Caco-2 (cell line): ENCODE measurements around the gene ARL8B. TPM values are rescaled to one million over a fixed set of nuclear protein-coding genes. Genes with fewer than 3 reads are reported as not detected.

ENCODE experiments used
- Bru-seq: library from RNA; stranded (reverse); fragments of 400-500 nt; gene quantifications from one replicate; lab custom pipeline; 2021; lab: Mats Ljungman, UMichigan
- BruChase-seq, 2 experiments: library from RNA; stranded (reverse); fragments of 400-500 nt; gene quantifications; one replicate each; lab custom pipeline; 2021; lab: Mats Ljungman, UMichigan
- BruUV-seq: library from RNA; stranded (reverse); fragments of 400-500 nt; replicated peaks from 2 replicates; lab custom pipeline; 2021; lab: Mats Ljungman, UMichigan
- CTCF ChIA-PET: fragments of 300-600 bp; sonication (Branson Sonifier 250); formaldehyde crosslinking; loops from one replicate; lab custom pipeline; 2022; ENCODE audit warnings: antibody characterized with exemption; lab: Charles Lee
- POLR2A ChIA-PET: fragments of 300-600 bp; sonication (Branson Sonifier 250); formaldehyde crosslinking; loops from one replicate; lab custom pipeline; 2022; ENCODE audit warnings: antibody characterized with exemption; lab: Charles Lee
- DNase-seq, 2 experiments: peaks; one replicate each; pipeline versions ENCODE4 v3.0.0 to v3.0.0-alpha.2; 2020 to 2022
- H3K27me3 ChIP-seq: replicated peaks from 2 replicates; pipeline ENCODE4 v1.6.0; 2011; ENCODE audit warnings: low read length; ENCODE audit not compliant: control insufficient read depth, insufficient read depth
- H3K36me3 ChIP-seq: 2 replicates; pipeline ENCODE4 v1.5.1; 2011; ENCODE audit warnings: low read length; ENCODE audit not compliant: control insufficient read depth, insufficient read depth
- H3K4me1 ChIP-seq: fragments of 250-450 bp; sonication (Bioruptor Pico); 2 replicates; pipeline ENCODE4 v1.5.1; 2020; ENCODE audit warnings: mild to moderate bottlenecking
- H3K4me3 ChIP-seq: 2 replicates; pipeline ENCODE4 v1.5.1; 2011; ENCODE audit warnings: low read depth, mild to moderate bottlenecking, control low read depth, low read length
- H3K9me3 ChIP-seq: fragments of 250-450 bp; sonication (Bioruptor Pico); 2 replicates; pipeline ENCODE4 v1.5.1; 2020; ENCODE audit warnings: mild to moderate bottlenecking, moderate library complexity
- H3K27ac Mint-ChIP-seq: one replicate; pipeline ENCODE4 v1.8.0; 2022; ENCODE audit warnings: mixed read lengths; ENCODE audit not compliant: unreplicated experiment
- H3K27me3 Mint-ChIP-seq: one replicate; pipeline ENCODE4 v1.8.0; 2022; ENCODE audit warnings: mixed read lengths; ENCODE audit not compliant: insufficient read depth, unreplicated experiment
- H3K36me3 Mint-ChIP-seq: one replicate; pipeline ENCODE4 v1.8.0; 2022; ENCODE audit warnings: mild to moderate bottlenecking, mixed read lengths; ENCODE audit not compliant: insufficient read depth, unreplicated experiment
- H3K4me1 Mint-ChIP-seq: one replicate; pipeline ENCODE4 v1.8.0; 2022; ENCODE audit warnings: low read depth, mixed read lengths; ENCODE audit not compliant: unreplicated experiment
- H3K4me3 Mint-ChIP-seq: one replicate; pipeline ENCODE4 v1.8.0; 2022; ENCODE audit warnings: mild to moderate bottlenecking, moderate library complexity, mixed read lengths; ENCODE audit not compliant: unreplicated experiment
- H3K9me3 Mint-ChIP-seq: one replicate; pipeline ENCODE4 v1.8.0; 2022; ENCODE audit warnings: mixed read lengths; ENCODE audit not compliant: unreplicated experiment
- intact Hi-C: fragments of 100-400 bp; cut with micrococcal nuclease; formaldehyde crosslinking; loops from one replicate; pipeline ENCODE4 v1.10.0; 2022; ENCODE audit not compliant: unreplicated experiment
- long read RNA-seq: library from polyadenylated mRNA; stranded (forward); transcript quantifications from one replicate; pipeline ENCODE4 v2.0.0, GENCODE V29; 2022
- total RNA-seq: library from RNA; stranded (reverse); gene quantifications from 2 replicates; pipeline ENCODE4 v1.2.3, GENCODE V29; 2022
- TF ChIP-seq, protein P1 (sequence below), 2 experiments: fragments of 200-600 bp in 1 of 2; IDR thresholded peaks; 1 replicate in 1 of 2; 2 replicates in 1 of 2; pipeline versions ENCODE4 v1.5.1 to v1.8.0; 2011 to 2022; ENCODE audit warnings: antibody characterized with exemption in 1 of 2, control low read depth in 1 of 2, inconsistent platforms in 1 of 2, low read depth in 1 of 2, low read length in 1 of 2, mild to moderate bottlenecking in 1 of 2, moderate library complexity in 1 of 2; ENCODE audit not compliant: insufficient read depth in 1 of 2, severe bottlenecking in 1 of 2, unreplicated experiment in 1 of 2

The ARL8B gene
- total RNA-seq (56.1 and 65.0 TPM in 2 replicates), Bru-seq, nascent RNA (percentile 93 among the genes with signal in this experiment), BruChase-seq, experiment 1, labeled RNA remaining after a 2-hour chase (percentile 92 among the genes with signal in this experiment), BruChase-seq, experiment 2, labeled RNA remaining after a 6-hour chase (percentile 94 among the genes with signal in this experiment)
- long read RNA-seq, transcript ARL8B-201 (7 exons, 3,005 nt) = major isoform, 97 of 111 reads
- long read RNA-seq, partial matches to known transcripts = 3 of 111 reads
- long read RNA-seq, other reads (novel, unspliced or antisense) = 11 of 111 reads

DNA sequence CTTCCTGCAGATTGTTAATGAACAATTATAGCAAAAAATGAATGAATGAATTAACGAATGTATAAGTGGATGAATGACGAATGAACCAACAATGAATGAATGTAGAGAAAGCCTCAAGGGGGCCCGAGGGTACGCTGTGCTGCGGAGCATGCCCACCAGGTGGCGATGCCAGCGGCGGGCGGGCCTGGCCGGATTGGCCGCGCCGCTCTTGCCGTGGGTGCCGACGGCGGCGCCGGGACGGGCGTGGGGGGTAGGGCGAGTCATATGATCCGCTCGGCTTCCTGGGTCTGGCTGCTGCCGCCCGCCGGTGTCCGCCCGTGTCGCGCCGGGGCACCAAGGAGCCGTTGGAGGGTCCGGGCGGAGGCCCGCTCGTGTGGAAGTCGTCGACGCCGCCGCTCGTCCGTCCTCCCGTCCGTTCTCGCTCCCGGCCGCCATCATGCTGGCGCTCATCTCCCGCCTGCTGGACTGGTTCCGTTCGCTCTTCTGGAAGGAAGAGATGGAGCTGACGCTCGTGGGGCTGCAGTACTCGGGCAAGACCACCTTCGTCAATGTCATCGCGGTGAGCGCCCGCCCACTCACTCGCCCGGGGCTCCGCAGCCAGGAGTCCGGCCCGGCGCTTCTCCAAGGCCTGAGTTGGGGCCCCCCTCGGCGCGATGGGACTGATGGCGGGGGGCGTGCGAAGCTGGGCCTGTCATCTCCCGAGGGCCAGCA, at the start of gene ARL8B:
Gene ARL8B, plus strand, starts transcription at position 263 of the 711 bp plus-strand sequence. Its CDS starts 174 bp downstream, at position 437.
- Mint-ChIP-seq H3K4me1 (peaks cover 14% of the 10 kb centered on the region), H3K27me3 (no peaks in the 10 kb centered on the region), H3K36me3 (peaks cover 14% of the 10 kb centered on the region), H3K27ac (peak within 1 kb of the TSS; percentile 84), H3K9me3 (no peaks in the 10 kb centered on the region), H3K4me3 (peak within 1 kb of the TSS; percentile 84)
- TF ChIP-seq, protein P1, sequence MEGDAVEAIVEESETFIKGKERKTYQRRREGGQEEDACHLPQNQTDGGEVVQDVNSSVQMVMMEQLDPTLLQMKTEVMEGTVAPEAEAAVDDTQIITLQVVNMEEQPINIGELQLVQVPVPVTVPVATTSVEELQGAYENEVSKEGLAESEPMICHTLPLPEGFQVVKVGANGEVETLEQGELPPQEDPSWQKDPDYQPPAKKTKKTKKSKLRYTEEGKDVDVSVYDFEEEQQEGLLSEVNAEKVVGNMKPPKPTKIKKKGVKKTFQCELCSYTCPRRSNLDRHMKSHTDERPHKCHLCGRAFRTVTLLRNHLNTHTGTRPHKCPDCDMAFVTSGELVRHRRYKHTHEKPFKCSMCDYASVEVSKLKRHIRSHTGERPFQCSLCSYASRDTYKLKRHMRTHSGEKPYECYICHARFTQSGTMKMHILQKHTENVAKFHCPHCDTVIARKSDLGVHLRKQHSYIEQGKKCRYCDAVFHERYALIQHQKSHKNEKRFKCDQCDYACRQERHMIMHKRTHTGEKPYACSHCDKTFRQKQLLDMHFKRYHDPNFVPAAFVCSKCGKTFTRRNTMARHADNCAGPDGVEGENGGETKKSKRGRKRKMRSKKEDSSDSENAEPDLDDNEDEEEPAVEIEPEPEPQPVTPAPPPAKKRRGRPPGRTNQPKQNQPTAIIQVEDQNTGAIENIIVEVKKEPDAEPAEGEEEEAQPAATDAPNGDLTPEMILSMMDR (IDR thresholded peaks at IDR 0.05; ENCODE audit: insufficient read depth in 1 of 2, low read depth in 1 of 2, low read length in 1 of 2, severe bottlenecking in 1 of 2, unreplicated experiment in 1 of 2) = peak; percentile 83 to 94
- POLR2A ChIA-PET = no interaction called here
- no peaks in the 10 kb centered on the region for H3K27me3 ChIP-seq
- no peaks in the 10 kb centered on the region for H3K9me3 ChIP-seq
- no TSS peak for BruUV-seq
- H3K4me3 ChIP-seq = peak within 1 kb of the TSS; percentile 99
- H3K36me3 ChIP-seq = no peaks in the 10 kb centered on the region
- H3K4me1 ChIP-seq = peaks cover 3% of the 10 kb centered on the region; the same call in 1 of the 2 replicates
- CTCF ChIA-PET = interaction anchor here (1.4 kb wide), 1 partner anchor 16 kb away, joined by 5 read pairs; no protein-coding TSS in a partner anchor
- intact Hi-C loops = loop anchor here (1.0 to 10.0 kb wide), 4 partner anchors 17 to 630 kb away; partner anchors contain the start of genes EDEM1 and ITPR1
- peak; percentile 87 to 94 for DNase-seq

DNA sequence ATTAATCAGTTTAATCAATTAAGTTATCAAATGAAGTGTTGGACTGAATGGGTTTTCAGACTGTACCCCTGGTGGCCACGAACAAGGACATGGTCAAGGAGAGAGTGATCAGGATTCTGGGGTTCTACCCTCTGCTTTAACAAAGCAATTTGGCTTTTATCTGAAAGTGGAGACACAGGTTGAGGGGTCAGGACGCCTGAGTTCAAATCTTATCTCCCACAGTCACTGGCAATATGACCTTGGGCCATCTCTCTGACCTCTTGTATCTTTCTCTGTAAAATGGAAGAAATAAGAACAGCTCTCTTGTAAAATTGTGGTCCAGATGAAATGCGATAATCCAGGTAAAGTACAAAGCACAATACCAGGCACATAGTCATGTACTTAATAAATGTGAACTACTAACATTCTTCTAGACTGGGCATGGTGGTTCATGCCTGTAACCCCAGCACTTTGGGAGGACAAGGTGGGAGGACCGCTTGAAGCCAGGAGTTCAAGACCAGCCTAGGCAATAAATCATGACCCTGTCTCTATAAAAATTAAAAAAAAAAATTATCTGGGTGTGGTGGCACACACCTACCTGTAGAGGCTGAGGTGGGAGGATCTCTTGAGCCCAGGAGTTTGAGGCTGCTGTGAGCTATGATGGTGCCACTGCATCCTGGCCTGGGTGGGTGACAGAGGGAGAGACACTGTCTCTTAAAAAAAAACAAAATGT, 48.6 kb upstream of the ARL8B start:
- Mint-ChIP-seq H3K4me3 (no peak overlapping the region), H3K36me3 (no peaks in the 10 kb centered on the region), H3K4me1 (no peaks in the 10 kb centered on the region), H3K9me3 (no peaks in the 10 kb centered on the region), H3K27me3 (peaks cover 7% of the 10 kb centered on the region), H3K27ac (no peak overlapping the region)
- intact Hi-C loops = no loop called here
- no peaks in the 10 kb centered on the region for H3K9me3 ChIP-seq
- TF ChIP-seq, protein P1 (IDR thresholded peaks at IDR 0.05; ENCODE audit: insufficient read depth in 1 of 2, low read depth in 1 of 2, low read length in 1 of 2, severe bottlenecking in 1 of 2, unreplicated experiment in 1 of 2) = no peak
- DNase-seq = no peak
- BruUV-seq = no TSS peak
- no peaks in the 10 kb centered on the region for H3K4me1 ChIP-seq
- no peak overlapping the region for H3K4me3 ChIP-seq
- H3K27me3 ChIP-seq = no peaks in the 10 kb centered on the region
- ChIA-PET CTCF (no interaction called here), POLR2A (no interaction called here)
- no peaks in the 10 kb centered on the region for H3K36me3 ChIP-seq

DNA sequence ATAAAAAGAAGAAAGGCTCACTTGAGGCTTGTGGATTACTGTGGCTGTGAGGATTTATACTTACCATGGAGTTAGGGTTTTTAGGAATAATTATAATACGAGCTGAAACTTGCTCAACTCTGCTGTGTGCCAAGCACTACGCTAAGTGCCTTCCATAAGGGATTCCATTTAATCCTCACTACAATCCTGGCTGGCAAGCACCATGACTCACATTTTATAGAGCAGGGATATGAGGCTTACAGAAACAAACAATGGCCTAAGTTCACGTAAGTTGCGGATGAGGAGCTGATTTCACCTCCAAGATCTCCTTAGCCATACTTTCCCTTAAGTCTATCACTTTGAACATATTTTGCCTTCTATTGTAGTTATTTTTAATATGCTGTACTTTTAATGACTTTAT, 43.9 kb upstream of the ARL8B start:
- Mint-ChIP-seq H3K9me3 (no peaks in the 10 kb centered on the region), H3K27me3 (no peaks in the 10 kb centered on the region), H3K4me3 (no peak overlapping the region), H3K36me3 (no peaks in the 10 kb centered on the region), H3K4me1 (peaks cover 19% of the 10 kb centered on the region), H3K27ac (no peak overlapping the region)
- no peaks in the 10 kb centered on the region for H3K9me3 ChIP-seq
- intact Hi-C loops = no loop called here
- no peak for DNase-seq
- no peaks in the 10 kb centered on the region for H3K27me3 ChIP-seq
- BruUV-seq = no TSS peak
- ChIA-PET CTCF (no interaction called here), POLR2A (no interaction called here)
- H3K4me3 ChIP-seq = no peak overlapping the region
- TF ChIP-seq, protein P1 (IDR thresholded peaks at IDR 0.05; ENCODE audit: insufficient read depth in 1 of 2, low read depth in 1 of 2, low read length in 1 of 2, severe bottlenecking in 1 of 2, unreplicated experiment in 1 of 2) = no peak
- H3K4me1 ChIP-seq = peaks cover 3% of the 10 kb centered on the region; the same call in 1 of the 2 replicates
- no peaks in the 10 kb centered on the region for H3K36me3 ChIP-seq
